GM18499 (cell line): ENCODE data around the gene TMEM11.

Experiments used
- ATAC-seq: cut with Tn5 transposase; IDR thresholded peaks from one replicate; pipeline ENCODE4 v1.9.1; 2021; ENCODE audit warnings: moderate number of reproducible peaks; ENCODE audit not compliant: insufficient read depth, unreplicated experiment

The TMEM11 gene

GRCh38 chr17:21164620-21165019 is 49.3 kb downstream of the TMEM11 start:
- no peak for ATAC-seq

- ATAC-seq = no peak
These were observed 49.7 kb downstream of the TMEM11 start for GRCh38 chr17:21164216-21164615.

GRCh38 chr17:21163101-21163500 is 50.9 kb downstream of the TMEM11 start:
- no peak for ATAC-seq

GRCh38 chr17:21162394-21162775 is 51.6 kb downstream of the TMEM11 start:
- no peak for ATAC-seq

GRCh38 chr17:21161498-21162393 is 52.2 kb downstream of the TMEM11 start:
- no peak for ATAC-seq

- no peak for ATAC-seq
These were observed 53.6 kb downstream of the TMEM11 start for GRCh38 chr17:21160401-21160800.

GRCh38 chr17:21157586-21158370 is 56.2 kb downstream of the TMEM11 start:
- no peak for ATAC-seq

GRCh38 chr17:21152731-21153130 is 61.2 kb downstream of the TMEM11 start:
- ATAC-seq = no peak

GRCh38 chr17:21149621-21150020 is 64.3 kb downstream of the TMEM11 start:
- no peak for ATAC-seq
